HepG2 (cell line): Measurements from ENCODE around the gene FHIT.

Experiments used
- EZH2 ChIP-seq: conservative IDR thresholded peaks from 2 replicates; pipeline ENCODE4 v1.6.1; 2012; ENCODE audit warnings: mild to moderate bottlenecking, low read depth, low read length, moderate library complexity
- GATAD2A ChIP-seq: IDR thresholded peaks from 2 replicates; pipeline ENCODE4 v1.6.1; 2016
- HDAC6 ChIP-seq: fragments of 200-600 bp; sonication (generic); IDR thresholded peaks from 2 replicates; pipeline ENCODE4 v1.7.0; 2017; ENCODE audit warnings: mild to moderate bottlenecking, antibody characterized with exemption, low read length, low read depth
- JUND ChIP-seq: sonication (generic); formaldehyde crosslinking; IDR thresholded peaks from 2 replicates; pipeline ENCODE4 v1.8.0; 2022; ENCODE audit warnings: mild to moderate bottlenecking, missing genetic modification reagents
- POLR2AphosphoS5 ChIP-seq: IDR thresholded peaks from 2 replicates; pipeline ENCODE4 v1.6.1; 2012; ENCODE audit warnings: low read depth, low read length
- SMARCC2 ChIP-seq: fragments of 450-650 bp; IDR thresholded peaks from 2 replicates; pipeline ENCODE4 v1.6.1; 2017; ENCODE audit warnings: antibody characterized with exemption, mild to moderate bottlenecking
- TAF1 ChIP-seq: sonication (generic); formaldehyde crosslinking; IDR thresholded peaks from 2 replicates; pipeline ENCODE4 v1.4.0; 2020; ENCODE audit warnings: missing genetic modification reagents
- ZNF7 ChIP-seq: IDR thresholded peaks from 2 replicates; pipeline ENCODE4 v1.6.1; 2016; ENCODE audit warnings: missing biosample characterization, missing genetic modification reagents
- ZNF777 ChIP-seq: sonication (generic); formaldehyde crosslinking; IDR thresholded peaks from 2 replicates; pipeline ENCODE4 v1.4.0; 2020; ENCODE audit warnings: missing genetic modification reagents
- TF ChIP-seq, protein P1 (sequence below), 2 experiments: IDR thresholded peaks; 2 replicates each; pipeline ENCODE4 v1.6.1; 2011 to 2012; ENCODE audit warnings: low read length in 2 of 2, borderline replicate concordance in 1 of 2, low read depth in 1 of 2, mild to moderate bottlenecking in 1 of 2, moderate library complexity in 1 of 2
- TF ChIP-seq, protein P2 (sequence below): sonication (generic); formaldehyde crosslinking; IDR thresholded peaks from 2 replicates; pipeline ENCODE4 v1.4.0; 2020; ENCODE audit warnings: mild to moderate bottlenecking, missing genetic modification reagents
- TF ChIP-seq, protein P3 (sequence below): sonication (generic); formaldehyde crosslinking; IDR thresholded peaks from 2 replicates; pipeline ENCODE4 v1.5.0; 2020; ENCODE audit warnings: mild to moderate bottlenecking, missing genetic modification reagents, moderate library complexity
- TF ChIP-seq, protein P4 (sequence below): sonication (generic); formaldehyde crosslinking; IDR thresholded peaks from 2 replicates; pipeline ENCODE4; 2020; ENCODE audit warnings: missing genetic modification reagents, mild to moderate bottlenecking, borderline replicate concordance

DNA sequence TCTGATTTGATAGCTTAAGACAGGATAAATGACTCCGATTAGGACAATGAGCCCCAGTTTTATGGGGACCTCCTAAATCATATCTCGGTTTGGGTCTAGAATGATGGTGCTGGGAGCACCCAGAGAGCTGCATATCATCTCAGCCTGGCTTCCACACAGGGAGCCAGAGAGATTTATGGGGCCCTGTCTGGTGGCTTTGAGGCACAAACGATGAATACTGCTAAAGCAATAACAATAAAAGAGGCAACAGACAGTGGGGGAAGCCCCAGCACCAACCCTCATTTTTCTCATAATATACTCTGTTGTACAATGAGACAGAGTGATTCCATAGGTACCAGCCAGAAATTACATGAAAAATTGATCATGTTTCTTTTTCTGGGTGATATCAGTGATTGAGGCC lies 1312.4 kb downstream of the FHIT start:
- TF ChIP-seq, protein P1, sequence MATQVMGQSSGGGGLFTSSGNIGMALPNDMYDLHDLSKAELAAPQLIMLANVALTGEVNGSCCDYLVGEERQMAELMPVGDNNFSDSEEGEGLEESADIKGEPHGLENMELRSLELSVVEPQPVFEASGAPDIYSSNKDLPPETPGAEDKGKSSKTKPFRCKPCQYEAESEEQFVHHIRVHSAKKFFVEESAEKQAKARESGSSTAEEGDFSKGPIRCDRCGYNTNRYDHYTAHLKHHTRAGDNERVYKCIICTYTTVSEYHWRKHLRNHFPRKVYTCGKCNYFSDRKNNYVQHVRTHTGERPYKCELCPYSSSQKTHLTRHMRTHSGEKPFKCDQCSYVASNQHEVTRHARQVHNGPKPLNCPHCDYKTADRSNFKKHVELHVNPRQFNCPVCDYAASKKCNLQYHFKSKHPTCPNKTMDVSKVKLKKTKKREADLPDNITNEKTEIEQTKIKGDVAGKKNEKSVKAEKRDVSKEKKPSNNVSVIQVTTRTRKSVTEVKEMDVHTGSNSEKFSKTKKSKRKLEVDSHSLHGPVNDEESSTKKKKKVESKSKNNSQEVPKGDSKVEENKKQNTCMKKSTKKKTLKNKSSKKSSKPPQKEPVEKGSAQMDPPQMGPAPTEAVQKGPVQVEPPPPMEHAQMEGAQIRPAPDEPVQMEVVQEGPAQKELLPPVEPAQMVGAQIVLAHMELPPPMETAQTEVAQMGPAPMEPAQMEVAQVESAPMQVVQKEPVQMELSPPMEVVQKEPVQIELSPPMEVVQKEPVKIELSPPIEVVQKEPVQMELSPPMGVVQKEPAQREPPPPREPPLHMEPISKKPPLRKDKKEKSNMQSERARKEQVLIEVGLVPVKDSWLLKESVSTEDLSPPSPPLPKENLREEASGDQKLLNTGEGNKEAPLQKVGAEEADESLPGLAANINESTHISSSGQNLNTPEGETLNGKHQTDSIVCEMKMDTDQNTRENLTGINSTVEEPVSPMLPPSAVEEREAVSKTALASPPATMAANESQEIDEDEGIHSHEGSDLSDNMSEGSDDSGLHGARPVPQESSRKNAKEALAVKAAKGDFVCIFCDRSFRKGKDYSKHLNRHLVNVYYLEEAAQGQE (IDR thresholded peaks at IDR 0.05; ENCODE audit: borderline replicate concordance in 1 of 2, low read depth in 1 of 2, low read length in 2 of 2), result no peak
- TF ChIP-seq ZNF777 (no peak), SMARCC2 (no peak), POLR2AphosphoS5 (no peak), HDAC6 (no peak), EZH2 (no peak), ZNF7 (CRISPR knock-in tag) (no peak), TAF1 (CRISPR knock-in tag) (no peak), JUND (CRISPR knock-in tag) (no peak), GATAD2A (CRISPR knock-in tag) (no peak)
- TF ChIP-seq, protein P2, sequence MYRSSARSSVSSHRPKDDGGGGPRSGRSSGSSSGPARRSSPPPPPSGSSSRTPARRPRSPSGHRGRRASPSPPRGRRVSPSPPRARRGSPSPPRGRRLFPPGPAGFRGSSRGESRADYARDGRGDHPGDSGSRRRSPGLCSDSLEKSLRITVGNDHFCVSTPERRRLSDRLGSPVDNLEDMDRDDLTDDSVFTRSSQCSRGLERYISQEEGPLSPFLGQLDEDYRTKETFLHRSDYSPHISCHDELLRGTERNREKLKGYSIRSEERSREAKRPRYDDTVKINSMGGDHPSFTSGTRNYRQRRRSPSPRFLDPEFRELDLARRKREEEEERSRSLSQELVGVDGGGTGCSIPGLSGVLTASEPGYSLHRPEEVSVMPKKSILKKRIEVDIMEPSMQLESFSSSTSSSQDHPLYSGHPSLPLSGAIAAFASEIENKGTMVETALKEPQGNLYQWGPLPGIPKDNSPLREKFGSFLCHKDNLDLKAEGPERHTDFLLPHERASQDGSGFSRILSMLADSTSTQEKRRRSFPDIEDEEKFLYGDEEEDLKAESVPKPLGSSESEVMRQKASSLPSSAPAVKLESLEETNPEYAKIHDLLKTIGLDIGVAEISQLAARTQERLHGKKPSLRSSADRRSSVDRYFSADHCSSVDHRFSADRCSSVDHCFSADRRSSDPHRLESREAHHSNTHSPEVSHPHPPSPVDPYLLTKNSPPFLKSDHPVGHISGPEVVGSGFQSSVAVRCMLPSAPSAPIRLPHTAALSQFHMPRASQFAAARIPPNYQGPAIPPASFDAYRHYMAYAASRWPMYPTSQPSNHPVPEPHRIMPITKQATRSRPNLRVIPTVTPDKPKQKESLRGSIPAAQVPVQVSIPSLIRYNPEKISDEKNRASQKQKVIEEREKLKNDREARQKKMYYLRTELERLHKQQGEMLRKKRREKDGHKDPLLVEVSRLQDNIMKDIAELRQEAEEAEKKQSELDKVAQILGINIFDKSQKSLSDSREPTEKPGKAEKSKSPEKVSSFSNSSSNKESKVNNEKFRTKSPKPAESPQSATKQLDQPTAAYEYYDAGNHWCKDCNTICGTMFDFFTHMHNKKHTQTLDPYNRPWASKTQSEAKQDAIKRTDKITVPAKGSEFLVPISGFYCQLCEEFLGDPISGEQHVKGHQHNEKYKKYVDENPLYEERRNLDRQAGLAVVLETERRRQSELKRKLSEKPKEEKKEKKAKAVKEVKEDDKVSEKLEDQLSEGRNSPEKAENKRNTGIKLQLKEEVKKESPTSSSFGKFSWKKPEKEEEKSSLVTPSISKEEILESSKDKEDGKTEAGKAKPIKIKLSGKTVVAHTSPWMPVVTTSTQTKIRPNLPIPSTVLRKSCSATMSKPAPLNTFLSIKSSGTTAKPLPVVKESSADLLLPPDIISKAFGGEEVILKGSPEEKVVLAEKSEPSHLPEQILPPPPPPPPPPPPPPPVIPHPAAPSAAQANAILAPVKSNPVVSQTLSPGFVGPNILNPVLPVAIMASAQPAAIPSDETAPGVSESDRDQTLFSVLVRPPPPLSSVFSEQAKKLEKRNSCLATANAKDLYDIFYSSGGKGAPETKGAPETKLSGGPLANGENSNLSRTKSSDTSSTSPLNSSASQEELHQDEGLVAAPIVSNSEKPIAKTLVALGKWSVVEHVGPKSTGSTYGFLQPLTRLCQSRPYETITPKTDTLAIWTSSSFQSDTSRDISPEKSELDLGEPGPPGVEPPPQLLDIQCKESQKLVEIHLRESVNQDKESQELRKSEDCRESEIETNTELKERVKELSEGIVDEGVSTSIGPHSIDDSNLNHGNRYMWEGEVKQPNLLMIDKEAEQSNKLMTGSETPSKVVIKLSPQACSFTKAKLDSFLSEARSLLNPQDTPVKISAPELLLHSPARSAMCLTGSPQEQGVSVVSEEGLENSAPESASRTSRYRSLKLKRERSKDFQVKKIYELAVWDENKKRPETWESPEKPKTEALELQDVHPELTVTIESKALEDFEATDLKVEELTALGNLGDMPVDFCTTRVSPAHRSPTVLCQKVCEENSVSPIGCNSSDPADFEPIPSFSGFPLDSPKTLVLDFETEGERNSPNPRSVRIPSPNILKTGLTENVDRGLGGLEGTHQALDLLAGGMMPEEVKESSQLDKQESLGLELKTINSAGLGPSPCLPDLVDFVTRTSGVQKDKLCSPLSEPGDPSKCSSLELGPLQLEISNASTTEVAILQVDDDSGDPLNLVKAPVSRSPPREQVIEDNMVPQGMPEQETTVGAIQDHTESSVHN, result no peak
- TF ChIP-seq, protein P3, sequence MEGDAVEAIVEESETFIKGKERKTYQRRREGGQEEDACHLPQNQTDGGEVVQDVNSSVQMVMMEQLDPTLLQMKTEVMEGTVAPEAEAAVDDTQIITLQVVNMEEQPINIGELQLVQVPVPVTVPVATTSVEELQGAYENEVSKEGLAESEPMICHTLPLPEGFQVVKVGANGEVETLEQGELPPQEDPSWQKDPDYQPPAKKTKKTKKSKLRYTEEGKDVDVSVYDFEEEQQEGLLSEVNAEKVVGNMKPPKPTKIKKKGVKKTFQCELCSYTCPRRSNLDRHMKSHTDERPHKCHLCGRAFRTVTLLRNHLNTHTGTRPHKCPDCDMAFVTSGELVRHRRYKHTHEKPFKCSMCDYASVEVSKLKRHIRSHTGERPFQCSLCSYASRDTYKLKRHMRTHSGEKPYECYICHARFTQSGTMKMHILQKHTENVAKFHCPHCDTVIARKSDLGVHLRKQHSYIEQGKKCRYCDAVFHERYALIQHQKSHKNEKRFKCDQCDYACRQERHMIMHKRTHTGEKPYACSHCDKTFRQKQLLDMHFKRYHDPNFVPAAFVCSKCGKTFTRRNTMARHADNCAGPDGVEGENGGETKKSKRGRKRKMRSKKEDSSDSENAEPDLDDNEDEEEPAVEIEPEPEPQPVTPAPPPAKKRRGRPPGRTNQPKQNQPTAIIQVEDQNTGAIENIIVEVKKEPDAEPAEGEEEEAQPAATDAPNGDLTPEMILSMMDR (CRISPR knock-in tag), result no peak
- TF ChIP-seq, protein P4, sequence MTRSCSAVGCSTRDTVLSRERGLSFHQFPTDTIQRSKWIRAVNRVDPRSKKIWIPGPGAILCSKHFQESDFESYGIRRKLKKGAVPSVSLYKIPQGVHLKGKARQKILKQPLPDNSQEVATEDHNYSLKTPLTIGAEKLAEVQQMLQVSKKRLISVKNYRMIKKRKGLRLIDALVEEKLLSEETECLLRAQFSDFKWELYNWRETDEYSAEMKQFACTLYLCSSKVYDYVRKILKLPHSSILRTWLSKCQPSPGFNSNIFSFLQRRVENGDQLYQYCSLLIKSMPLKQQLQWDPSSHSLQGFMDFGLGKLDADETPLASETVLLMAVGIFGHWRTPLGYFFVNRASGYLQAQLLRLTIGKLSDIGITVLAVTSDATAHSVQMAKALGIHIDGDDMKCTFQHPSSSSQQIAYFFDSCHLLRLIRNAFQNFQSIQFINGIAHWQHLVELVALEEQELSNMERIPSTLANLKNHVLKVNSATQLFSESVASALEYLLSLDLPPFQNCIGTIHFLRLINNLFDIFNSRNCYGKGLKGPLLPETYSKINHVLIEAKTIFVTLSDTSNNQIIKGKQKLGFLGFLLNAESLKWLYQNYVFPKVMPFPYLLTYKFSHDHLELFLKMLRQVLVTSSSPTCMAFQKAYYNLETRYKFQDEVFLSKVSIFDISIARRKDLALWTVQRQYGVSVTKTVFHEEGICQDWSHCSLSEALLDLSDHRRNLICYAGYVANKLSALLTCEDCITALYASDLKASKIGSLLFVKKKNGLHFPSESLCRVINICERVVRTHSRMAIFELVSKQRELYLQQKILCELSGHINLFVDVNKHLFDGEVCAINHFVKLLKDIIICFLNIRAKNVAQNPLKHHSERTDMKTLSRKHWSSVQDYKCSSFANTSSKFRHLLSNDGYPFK, result no peak
